Neutrophil (primary cell): ENCODE measurements around the gene CHN2.
"Not testable (repeated sequence)": the region's sequence is repeated elsewhere in the genome, so short reads cannot be mapped to it uniquely, and the experiment has no call there.

Source experiments
- H3K27ac ChIP-seq: fragments of 200-600 bp; sonication (generic); 2 replicates; pipeline ENCODE4 v1.5.1; 2016; ENCODE audit warnings: mild to moderate bottlenecking, moderate library complexity
- H3K27me3 ChIP-seq: fragments of 200-600 bp; sonication (generic); 2 replicates; pipeline ENCODE4 v1.6.0; 2016; ENCODE audit warnings: mild to moderate bottlenecking
- H3K36me3 ChIP-seq: fragments of 200-600 bp; sonication (generic); 2 replicates; pipeline ENCODE4 v1.5.1; 2017
- H3K4me1 ChIP-seq, 2 experiments: fragments of 200-600 bp in 1 of 2; sonication (generic) in 1 of 2; 1 replicate in 1 of 2; 2 replicates in 1 of 2; pipeline versions ENCODE4 v1.5.1 to v1.6.1; 2013 to 2016; ENCODE audit warnings: low read depth in 1 of 2, low read length in 1 of 2, mild to moderate bottlenecking in 1 of 2, moderate library complexity in 1 of 2; ENCODE audit not compliant: control insufficient read depth in 1 of 2, insufficient read depth in 1 of 2
- H3K4me3 ChIP-seq, 2 experiments: fragments of 200-600 bp in 1 of 2; sonication (generic) in 1 of 2; 1 replicate in 1 of 2; 2 replicates in 1 of 2; pipeline ENCODE4 v1.5.1; 2013 to 2016; ENCODE audit warnings: low read depth in 1 of 2, low read length in 1 of 2, mild to moderate bottlenecking in 1 of 2, moderate library complexity in 1 of 2
- H3K9me3 ChIP-seq: fragments of 200-600 bp; sonication (generic); 2 replicates; pipeline ENCODE4 v1.5.1; 2016
- CTCF ChIP-seq: fragments of 200-600 bp; sonication (generic); IDR thresholded peaks from 2 replicates; pipeline ENCODE4 v1.5.1; 2016; ENCODE audit warnings: antibody characterized with exemption

CHN2 gene

DNA sequence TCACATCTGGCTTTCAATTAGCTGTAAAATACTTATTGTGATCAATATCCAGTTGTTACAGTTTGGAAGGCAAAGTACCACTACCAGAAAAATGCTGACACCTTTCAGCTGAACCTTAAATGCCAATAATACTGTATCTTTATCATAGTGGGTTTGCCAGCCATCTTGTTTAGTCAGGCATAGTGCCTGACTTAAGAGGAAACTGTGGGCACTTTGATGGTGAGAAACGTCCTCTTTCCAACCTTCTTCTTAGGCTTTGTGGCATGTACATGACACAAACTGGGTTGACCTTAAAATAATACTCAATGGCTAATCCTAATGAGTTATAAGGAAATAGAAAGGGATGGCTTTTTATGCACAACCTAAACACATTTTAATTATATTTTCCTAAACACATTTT lies 316.8 kb downstream of the CHN2 start:
- H3K4me3 ChIP-seq = no peak overlapping the region
- no peaks in the 10 kb centered on the region for H3K27me3 ChIP-seq
- H3K27ac ChIP-seq = no peak overlapping the region
- H3K9me3 ChIP-seq = no peaks in the 10 kb centered on the region
- H3K36me3 ChIP-seq = no peaks in the 10 kb centered on the region
- no peaks in the 10 kb centered on the region for H3K4me1 ChIP-seq
- TF ChIP-seq CTCF = no peak

DNA sequence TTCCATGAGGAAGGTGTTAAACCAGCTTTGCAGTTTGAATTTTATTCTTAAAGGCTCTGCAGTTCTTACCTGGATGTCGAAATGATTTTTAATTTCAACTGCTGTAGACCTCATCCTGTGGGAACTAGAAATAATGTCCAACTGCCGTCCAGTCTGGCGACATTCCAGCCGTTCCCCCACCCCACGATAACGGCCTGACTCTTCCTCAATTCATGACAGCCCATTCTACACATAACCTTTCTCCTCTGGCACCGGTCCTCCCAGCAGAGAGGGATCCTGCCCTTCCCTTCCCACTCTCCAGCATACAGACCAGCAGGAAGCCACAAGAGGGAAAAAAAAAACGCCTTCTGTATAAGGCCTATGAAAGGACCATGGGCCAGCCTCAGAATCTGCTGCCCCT lies 317.3 kb downstream of the CHN2 start:
- no peak overlapping the region for H3K4me3 ChIP-seq
- H3K4me1 ChIP-seq = no peaks in the 10 kb centered on the region
- no peaks in the 10 kb centered on the region for H3K9me3 ChIP-seq
- TF ChIP-seq CTCF = no peak
- H3K36me3 ChIP-seq = no peaks in the 10 kb centered on the region
- no peaks in the 10 kb centered on the region for H3K27me3 ChIP-seq
- H3K27ac ChIP-seq = no peak overlapping the region

GRCh38 chr7:29516491-29516890 lies 321.9 kb downstream of the CHN2 start:
- H3K27ac ChIP-seq = no peak overlapping the region
- no peaks in the 10 kb centered on the region for H3K4me1 ChIP-seq
- TF ChIP-seq CTCF = no peak
- no peaks in the 10 kb centered on the region for H3K27me3 ChIP-seq
- no peaks in the 10 kb centered on the region for H3K36me3 ChIP-seq
- H3K9me3 ChIP-seq = no peaks in the 10 kb centered on the region
- no peak overlapping the region for H3K4me3 ChIP-seq

- Histone ChIP-seq H3K27ac (no peak overlapping the region), H3K4me1 (no peaks in the 10 kb centered on the region), H3K36me3 (no peaks in the 10 kb centered on the region), H3K9me3 (no peaks in the 10 kb centered on the region), H3K27me3 (no peaks in the 10 kb centered on the region), H3K4me3 (no peak overlapping the region)
- TF ChIP-seq CTCF = no peak
Measured at GRCh38 chr7:29518616-29519015, 324.0 kb downstream of the CHN2 start.

GRCh38 chr7:29523728-29524127 lies 329.2 kb downstream of the CHN2 start:
- no peak overlapping the region for H3K4me3 ChIP-seq
- no peak overlapping the region for H3K27ac ChIP-seq
- H3K36me3 ChIP-seq = no peaks in the 10 kb centered on the region
- H3K9me3 ChIP-seq = no peaks in the 10 kb centered on the region
- no peak for TF ChIP-seq CTCF
- H3K4me1 ChIP-seq = no peaks in the 10 kb centered on the region
- no peaks in the 10 kb centered on the region for H3K27me3 ChIP-seq

DNA sequence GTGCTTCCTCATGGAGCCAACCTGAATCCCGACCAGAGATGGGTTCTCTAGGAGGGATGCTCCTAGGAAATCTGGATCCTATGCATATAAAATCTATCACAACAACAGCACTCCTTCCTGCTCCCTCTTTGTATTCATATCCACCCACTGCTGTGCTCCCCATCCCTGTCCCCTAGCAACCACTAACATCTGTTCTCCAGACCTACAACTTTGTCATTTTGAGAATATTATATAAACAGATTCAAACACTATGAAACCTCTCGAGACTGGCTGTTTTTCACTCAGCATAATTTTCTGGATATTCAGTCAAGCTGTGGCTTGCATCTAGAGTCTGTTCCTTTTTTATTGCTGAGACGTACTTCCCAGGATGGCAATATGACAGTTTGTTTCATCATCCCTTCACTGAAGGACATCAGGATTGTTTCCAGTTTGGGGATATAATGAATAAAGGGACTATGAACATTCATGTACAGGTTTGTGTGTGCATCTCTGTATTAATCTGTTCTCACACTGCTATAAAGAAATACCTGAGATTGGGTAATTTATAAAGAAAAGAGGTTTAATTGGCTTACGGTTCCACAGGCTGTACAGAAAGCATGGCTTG lies 333.0 kb downstream of the CHN2 start:
- H3K9me3 ChIP-seq = no peaks in the 10 kb centered on the region
- no peaks in the 10 kb centered on the region for H3K4me1 ChIP-seq
- TF ChIP-seq CTCF = no peak
- H3K27ac ChIP-seq = no peak overlapping the region
- H3K36me3 ChIP-seq = no peaks in the 10 kb centered on the region
- H3K27me3 ChIP-seq = no peaks in the 10 kb centered on the region
- no peak overlapping the region for H3K4me3 ChIP-seq

- not testable (repeated sequence) for H3K4me1 ChIP-seq, H3K36me3 ChIP-seq, H3K27ac ChIP-seq, H3K4me3 ChIP-seq, H3K9me3 ChIP-seq, H3K27me3 ChIP-seq
Measured at GRCh38 chr7:29528526-29528925, 334.0 kb downstream of the CHN2 start.
